K562 (cell line): ENCODE data around the gene DDX5. TPM values are rescaled to one million over a fixed set of nuclear protein-coding genes. Genes with fewer than 3 reads are reported as not detected.

ENCODE experiments used
- CUX1 ChIP-seq: fragments of 200-800 bp; sonication (Bioruptor generic); IDR thresholded peaks from 2 replicates; pipeline ENCODE4 v1.6.1; 2016; ENCODE audit warnings: missing genetic modification characterization, missing compliant biosample characterization
- EHMT2 ChIP-seq: fragments of 450-650 bp; IDR thresholded peaks from 2 replicates; pipeline ENCODE4 v1.6.1; 2018; ENCODE audit warnings: antibody characterized with exemption
- ERF ChIP-seq: fragments of 450-650 bp; formaldehyde crosslinking; IDR thresholded peaks from 2 replicates; pipeline ENCODE4 v1.4.0; 2020; ENCODE audit warnings: mild to moderate bottlenecking, mixed read lengths
- FOXP1 ChIP-seq: sonication (generic); formaldehyde crosslinking; IDR thresholded peaks from 2 replicates; pipeline ENCODE4 v1.8.0; 2022; ENCODE audit warnings: mild to moderate bottlenecking, missing genetic modification reagents
- GABPA ChIP-seq: fragments of 200-800 bp; sonication (Bioruptor generic); conservative IDR thresholded peaks from 2 replicates; pipeline ENCODE4 v1.6.1; 2016; ENCODE audit warnings: low read depth, missing genetic modification characterization, missing compliant biosample characterization
- KHSRP ChIP-seq: fragments of 450-650 bp; IDR thresholded peaks from 2 replicates; pipeline ENCODE4 v1.6.1; 2017
- MBD1 ChIP-seq: fragments of 250-450 bp; sonication (Bioruptor Pico); IDR thresholded peaks from 2 replicates; pipeline ENCODE4 v1.8.0; 2022; ENCODE audit warnings: inconsistent platforms
- MECOM ChIP-seq: fragments of 250-450 bp; sonication (Bioruptor Pico); IDR thresholded peaks from 2 replicates; pipeline ENCODE4 v1.8.0; 2022; ENCODE audit warnings: inconsistent platforms
- NKRF ChIP-seq: fragments of 450-650 bp; IDR thresholded peaks from 2 replicates; pipeline ENCODE4 v1.6.1; 2016; ENCODE audit warnings: borderline replicate concordance
- PHF20 ChIP-seq: fragments of 450-650 bp; IDR thresholded peaks from 2 replicates; pipeline ENCODE4 v1.6.1; 2018; ENCODE audit not compliant: partially characterized antibody
- POLR3A ChIP-seq: IDR thresholded peaks from 2 replicates; pipeline ENCODE4 v1.6.1; 2011; ENCODE audit warnings: borderline replicate concordance, mild to moderate bottlenecking, moderate library complexity; ENCODE audit not compliant: insufficient read length, insufficient read depth; ENCODE audit errors: extremely low read depth
- THRA ChIP-seq: fragments of 450-650 bp; IDR thresholded peaks from 2 replicates; pipeline ENCODE4 v1.6.1; 2017; ENCODE audit warnings: mild to moderate bottlenecking, moderate library complexity
- ZBTB17 ChIP-seq: fragments of 450-650 bp; formaldehyde crosslinking; IDR thresholded peaks from 2 replicates; pipeline ENCODE4 v1.4.0; 2020; ENCODE audit warnings: mild to moderate bottlenecking
- ZNF224 ChIP-seq: sonication (generic); formaldehyde crosslinking; IDR thresholded peaks from 2 replicates; pipeline ENCODE4 v1.8.0; 2022; ENCODE audit warnings: mild to moderate bottlenecking, missing genetic modification reagents
- ZNF507 ChIP-seq: conservative IDR thresholded peaks from 2 replicates; pipeline ENCODE4 v1.6.1; 2017; ENCODE audit warnings: missing genetic modification characterization, missing compliant biosample characterization
- ZNF586 ChIP-seq: fragments of 450-650 bp; formaldehyde crosslinking; conservative IDR thresholded peaks from 2 replicates; pipeline ENCODE4 v1.4.0; 2020; ENCODE audit warnings: mild to moderate bottlenecking, moderate library complexity
- ZNF696 ChIP-seq: fragments of 250-450 bp; sonication (Bioruptor Pico); conservative IDR thresholded peaks from 2 replicates; pipeline ENCODE4 v1.4.0; 2020; ENCODE audit warnings: mild to moderate bottlenecking, moderate library complexity
- ZNF766 ChIP-seq: fragments of 200-800 bp; sonication (Bioruptor generic); conservative IDR thresholded peaks from 2 replicates; pipeline ENCODE4 v1.6.1; 2016; ENCODE audit warnings: missing genetic modification characterization, missing compliant biosample characterization
- polyA plus RNA-seq, 8 experiments: library from polyadenylated mRNA; depleted of rRNA in 4 of 8; stranded (reverse) in 5 of 8; unstranded in 3 of 8; fragments of >200 nt; fragmentation: Nextera tagmentation in 2 of 8; fragmentation: Illumina TruSeq in 1 of 8; extraction: Ambion mirVana in 2 of 8; extraction: Trizol in 1 of 8; gene quantifications; 2 replicates each; pipeline versions ENCODE4 v1.2.1 to v1.2.3, GENCODE V29; 2011 to 2014; ENCODE audit warnings: inconsistent platforms in 1 of 8, missing spikeins in 1 of 8
- total RNA-seq, 7 experiments: library from RNA; depleted of rRNA in 6 of 7; stranded (reverse); fragments of >200 nt in 6 of 7; fragmentation: Illumina TruSeq in 2 of 7; extraction: Trizol in 2 of 7; gene quantifications; 2 replicates each; pipeline versions ENCODE4 v1.2.1 to v1.2.3, GENCODE V29; 2011 to 2021; ENCODE audit warnings: low replicate concordance in 1 of 7

The DDX5 gene
- total and polyA plus RNA-seq, 9 of the 15 experiments (the other 6 are each of a cell fraction or from before 2014, with no cell fraction given) = 306 to 1,639 (median 604) TPM

- TF ChIP-seq MBD1 (CRISPR knock-in tag) (no peak), ZNF766 (CRISPR knock-in tag) (peak; percentile 74; the same call in 1 of the 2 replicates), KHSRP (no peak), EHMT2 (no peak), ZNF696 (CRISPR knock-in tag) (no peak), MECOM (CRISPR knock-in tag) (no peak), NKRF (no peak), ZNF224 (CRISPR knock-in tag) (no peak), ZNF507 (tag) (no peak), THRA (no peak), GABPA (tag) (peak; percentile 56), PHF20 (no peak), POLR3A (no peak), ERF (CRISPR knock-in tag) (no peak), ZNF586 (CRISPR knock-in tag) (no peak), FOXP1 (CRISPR knock-in tag) (no peak), ZBTB17 (CRISPR knock-in tag) (peak; percentile 82), CUX1 (no peak)
Observed at GRCh38 chr17:64448665-64449512, 57.2 kb downstream of the DDX5 start, which contains the start of gene MILR1 (continued).
